OCI-LY1 (cell line): ENCODE data around the gene CAB39.

Experiments used
- EZH2 ChIP-seq: fragments of 200-600 bp; sonication (generic), shearing (Covaris generic); IDR thresholded peaks from 2 replicates; pipeline ENCODE4 v1.8.0; 2017; ENCODE audit warnings: borderline replicate concordance, mixed run types, mild to moderate bottlenecking, antibody characterized with exemption, low read length, moderate library complexity, mixed read lengths
- TF ChIP-seq, protein P1 (sequence below): fragments of 200-600 bp; sonication (generic), shearing (Covaris generic); IDR thresholded peaks from 2 replicates; pipeline ENCODE4 v1.5.1; 2017; ENCODE audit warnings: mild to moderate bottlenecking, antibody characterized with exemption, low read length, moderate library complexity, mixed read lengths

GRCh38 chr2:230852113-230852512, 139.5 kb downstream of the CAB39 start:
- TF ChIP-seq, protein P1, sequence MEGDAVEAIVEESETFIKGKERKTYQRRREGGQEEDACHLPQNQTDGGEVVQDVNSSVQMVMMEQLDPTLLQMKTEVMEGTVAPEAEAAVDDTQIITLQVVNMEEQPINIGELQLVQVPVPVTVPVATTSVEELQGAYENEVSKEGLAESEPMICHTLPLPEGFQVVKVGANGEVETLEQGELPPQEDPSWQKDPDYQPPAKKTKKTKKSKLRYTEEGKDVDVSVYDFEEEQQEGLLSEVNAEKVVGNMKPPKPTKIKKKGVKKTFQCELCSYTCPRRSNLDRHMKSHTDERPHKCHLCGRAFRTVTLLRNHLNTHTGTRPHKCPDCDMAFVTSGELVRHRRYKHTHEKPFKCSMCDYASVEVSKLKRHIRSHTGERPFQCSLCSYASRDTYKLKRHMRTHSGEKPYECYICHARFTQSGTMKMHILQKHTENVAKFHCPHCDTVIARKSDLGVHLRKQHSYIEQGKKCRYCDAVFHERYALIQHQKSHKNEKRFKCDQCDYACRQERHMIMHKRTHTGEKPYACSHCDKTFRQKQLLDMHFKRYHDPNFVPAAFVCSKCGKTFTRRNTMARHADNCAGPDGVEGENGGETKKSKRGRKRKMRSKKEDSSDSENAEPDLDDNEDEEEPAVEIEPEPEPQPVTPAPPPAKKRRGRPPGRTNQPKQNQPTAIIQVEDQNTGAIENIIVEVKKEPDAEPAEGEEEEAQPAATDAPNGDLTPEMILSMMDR: no peak
- no peak for TF ChIP-seq EZH2
